Measurements from ENCODE around the gene MMP3. TPM values are rescaled to one million over a fixed set of nuclear protein-coding genes. Genes with fewer than 3 reads are reported as not detected.

MMP3 gene
- total RNA-seq, 1 experiment from 2014 or later: not detected

DNA sequence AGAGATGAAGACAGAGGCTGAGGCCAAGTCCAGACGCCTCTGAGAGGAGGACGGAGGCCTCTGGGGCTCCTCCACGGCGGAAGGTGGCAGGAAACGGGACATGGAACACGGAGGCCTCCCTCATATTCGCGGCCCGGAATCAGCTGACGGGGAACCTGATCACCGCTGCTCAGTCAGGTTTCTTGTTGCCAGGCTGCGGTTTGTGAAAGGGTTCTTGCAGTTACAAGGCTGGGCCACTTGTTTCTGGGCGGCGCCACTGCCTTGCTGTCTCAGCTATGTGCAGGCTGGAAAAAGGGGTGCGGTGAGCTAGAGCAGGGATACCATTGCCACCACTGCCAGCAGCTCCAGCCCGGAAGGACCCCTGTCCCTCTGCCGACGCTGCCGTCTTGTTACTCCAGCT, 35.5 kb downstream of the MMP3 start:
- WGBS (ENCODE audit: extremely low coverage, insufficient read length, low lambda C conversion rate): no CpG with 5 or more reads among the region's 19 CpGs
- 0 out of 7 replicates have a peak overlapping the region, but pooled peaks of 1 of the 3 experiments have one; percentile 52 for H3K27ac Mint-ChIP-seq
- Histone ChIP-seq H3K79me1 (ENCODE audit: insufficient read depth, low read depth, low read length, poor library complexity, severe bottlenecking) (no peaks in the 10 kb centered on the region), H4K5ac (ENCODE audit: insufficient read length, low read depth, low read length) (no peak overlapping the region), H3K4me2 (ENCODE audit: insufficient read depth, insufficient read length, low read length) (no peak overlapping the region), H3K56ac (ENCODE audit: insufficient read length, low read depth, low read length) (no peak overlapping the region), H3K9ac (ENCODE audit: extremely low read depth, insufficient read length, low read length) (no peak overlapping the region), H2BK5ac (ENCODE audit: insufficient read length, low read length) (no peak overlapping the region), H4K91ac (ENCODE audit: insufficient read length, low read depth, low read length) (no peak overlapping the region), H4K8ac (replicated peaks; ENCODE audit: insufficient read length, low read depth, low read length) (no peak overlapping the region), H2BK20ac (ENCODE audit: low read depth, low read length, poor library complexity, severe bottlenecking) (no peak overlapping the region), H3K23me2 (ENCODE audit: insufficient read length, low read depth, low read length, poor library complexity, severe bottlenecking) (no peaks in the 10 kb centered on the region), H3K4me1 (ENCODE audit: insufficient read depth, low read length) (no peaks in the 10 kb centered on the region), H3K23ac (ENCODE audit: insufficient read length, low read depth, low read length) (no peak overlapping the region), H2AFZ (ENCODE audit: low read length) (peak overlapping the region; percentile 95), H3K4ac (ENCODE audit: low read depth, low read length) (no peak overlapping the region), H2BK120ac (ENCODE audit: low read depth, low read length, poor library complexity, severe bottlenecking) (no peak overlapping the region), H3K9me3 (ENCODE audit: control insufficient read depth, low read depth, low read length) (no peaks in the 10 kb centered on the region), H3K27me3 (ENCODE audit: insufficient read depth, low read length) (no peaks in the 10 kb centered on the region), H3T11ph (ENCODE audit: low read length) (no peak overlapping the region), H2AK5ac (ENCODE audit: insufficient read length, low read length) (no peak overlapping the region), H2BK15ac (ENCODE audit: low read depth, low read length) (no peak overlapping the region), H3K18ac (ENCODE audit: insufficient read length, low read depth, low read length) (peak overlapping the region; percentile 58), H3K14ac (ENCODE audit: insufficient read depth, low read length) (0 out of 2 replicates have a peak overlapping the region, but pooled peaks have one; percentile 67), H3K79me2 (ENCODE audit: insufficient read depth, low read length) (no peaks in the 10 kb centered on the region), H4K20me1 (ENCODE audit: control insufficient read depth, insufficient read depth, insufficient read length) (no peaks in the 10 kb centered on the region), H2BK12ac (ENCODE audit: insufficient read length, low read depth, low read length) (no peak overlapping the region), H3K27ac (ENCODE audit: insufficient read length, low read depth, low read length) (no peak overlapping the region)
- DNase-seq: peak; percentile 95
- H3K4me1 Mint-ChIP-seq: peaks cover 11 to 20% of the 10 kb centered on the region in 2 experiments
- no peaks in the 10 kb centered on the region; the same call in 1 of the 2 replicates for H3K27me3 Mint-ChIP-seq (ENCODE audit: low read depth)
- TF ChIP-seq, protein P1, sequence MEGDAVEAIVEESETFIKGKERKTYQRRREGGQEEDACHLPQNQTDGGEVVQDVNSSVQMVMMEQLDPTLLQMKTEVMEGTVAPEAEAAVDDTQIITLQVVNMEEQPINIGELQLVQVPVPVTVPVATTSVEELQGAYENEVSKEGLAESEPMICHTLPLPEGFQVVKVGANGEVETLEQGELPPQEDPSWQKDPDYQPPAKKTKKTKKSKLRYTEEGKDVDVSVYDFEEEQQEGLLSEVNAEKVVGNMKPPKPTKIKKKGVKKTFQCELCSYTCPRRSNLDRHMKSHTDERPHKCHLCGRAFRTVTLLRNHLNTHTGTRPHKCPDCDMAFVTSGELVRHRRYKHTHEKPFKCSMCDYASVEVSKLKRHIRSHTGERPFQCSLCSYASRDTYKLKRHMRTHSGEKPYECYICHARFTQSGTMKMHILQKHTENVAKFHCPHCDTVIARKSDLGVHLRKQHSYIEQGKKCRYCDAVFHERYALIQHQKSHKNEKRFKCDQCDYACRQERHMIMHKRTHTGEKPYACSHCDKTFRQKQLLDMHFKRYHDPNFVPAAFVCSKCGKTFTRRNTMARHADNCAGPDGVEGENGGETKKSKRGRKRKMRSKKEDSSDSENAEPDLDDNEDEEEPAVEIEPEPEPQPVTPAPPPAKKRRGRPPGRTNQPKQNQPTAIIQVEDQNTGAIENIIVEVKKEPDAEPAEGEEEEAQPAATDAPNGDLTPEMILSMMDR (conservative IDR thresholded peaks at IDR 0.05): peak; percentile 77
- peak overlapping the region; percentile 28 to 57; a peak in 3 of 5 replicates for H3K4me3 Mint-ChIP-seq
- H3K36me3 Mint-ChIP-seq (ENCODE audit: insufficient read depth in 1 of 3, low read depth in 3 of 3): no peaks in the 10 kb centered on the region
- H3K9me3 Mint-ChIP-seq: no peaks in the 10 kb centered on the region
